Activated naive CD4-positive, alpha-beta T cell treated with anti-CD3 and anti-CD28 coated beads, Interleukin-2, amount 10 ng/mL, durations not matched to agents 5 hours and 36 hours (primary cell): ENCODE measurements around the gene RABL3. TPM values are rescaled to one million over a fixed set of nuclear protein-coding genes. Genes with fewer than 3 reads are reported as not detected.

ENCODE experiments used
- total RNA-seq, 2 experiments: library from RNA; stranded (reverse); gene quantifications; one replicate each; pipeline ENCODE4 v1.2.3, GENCODE V29; 2021

Gene RABL3
- total RNA-seq: 10 to 100 TPM; 22.1 to 26.4 TPM

GRCh38 chr3:120742198-120742848 is at the start of gene RABL3, which contains the start of gene GTF2E1:
Gene RABL3 (minus strand): TSS chr3:120742516. CDS start chr3:120742507, 9 bp downstream.
Gene GTF2E1 (plus strand): TSS chr3:120742744. CDS start chr3:120750553, 7,809 bp downstream.

GRCh38 chr3:120682095-120682681 is 60.1 kb downstream of the RABL3 start, which contains the start of gene HGD:
Gene HGD (minus strand): TSS chr3:120682239. CDS start chr3:120682111, 128 bp downstream.

Other genes with a start within 250 kb of the RABL3 start
- gene NDUFB4, start 146.2 kb downstream of the RABL3 start, total RNA-seq: 100 to 1,000 TPM; 111 to 115 TPM
- gene HGD, start 60.3 kb downstream of the RABL3 start, total RNA-seq: under 1 TPM; 0.67 to 0.68 TPM
- gene GTF2E1, start 228 bp upstream of the RABL3 start, total RNA-seq: 10 to 100 TPM; 26.7 to 31.1 TPM
- not detected for gene STXBP5L, start 165.7 kb upstream of the RABL3 start, total RNA-seq